SU-DHL-6 (cell line): ENCODE data around the gene SORCS2.

Experiments used
- H2AFZ ChIP-seq: fragments of 200-600 bp; sonication (generic); 2 replicates; pipeline ENCODE4 v1.6.1; 2014; ENCODE audit warnings: low read depth, mild to moderate bottlenecking, moderate library complexity, mixed read lengths, antibody characterized with exemption, low read length; ENCODE audit not compliant: severe bottlenecking
- H3F3A ChIP-seq: fragments of 200-600 bp; shearing (Covaris generic); 2 replicates; pipeline ENCODE4 v1.6.0; 2016; ENCODE audit warnings: antibody characterized with exemption, mild to moderate bottlenecking; ENCODE audit not compliant: insufficient read depth
- H3K27ac ChIP-seq: fragments of 200-600 bp; sonication (generic); 2 replicates; pipeline ENCODE4 v1.5.1; 2016; ENCODE audit warnings: low read depth, mild to moderate bottlenecking, low read length, moderate library complexity, mixed read lengths
- H3K27me3 ChIP-seq: fragments of 200-600 bp; sonication (generic), shearing (Covaris generic); 2 replicates; pipeline ENCODE4 v1.6.0; 2014; ENCODE audit warnings: mild to moderate bottlenecking, low read length
- H3K36me3 ChIP-seq: fragments of 200-600 bp; sonication (generic); 2 replicates; pipeline ENCODE4 v1.6.1; 2014; ENCODE audit warnings: mild to moderate bottlenecking, low read length, mixed read lengths
- H3K4me2 ChIP-seq: fragments of 300-600, 200-600 bp; shearing (Covaris generic), sonication (generic); 2 replicates; pipeline ENCODE4 v1.6.0; 2014; ENCODE audit warnings: low read length, low read depth, mild to moderate bottlenecking; ENCODE audit not compliant: poor library complexity, severe bottlenecking
- H3K4me3 ChIP-seq: fragments of 200-600 bp; sonication (generic); 2 replicates; pipeline ENCODE4 v1.5.1; 2014; ENCODE audit warnings: antibody characterized with exemption, low read length, mild to moderate bottlenecking, mixed read lengths; ENCODE audit not compliant: insufficient read depth, poor library complexity, severe bottlenecking
- H3K79me2 ChIP-seq: fragments of 200-600 bp; sonication (generic); 2 replicates; pipeline ENCODE4 v1.6.1; 2014; ENCODE audit warnings: mild to moderate bottlenecking, low read length, moderate library complexity; ENCODE audit not compliant: insufficient read depth
- H3K9ac ChIP-seq: fragments of 200-600 bp; sonication (generic); 2 replicates; pipeline ENCODE4 v1.7.0; 2014; ENCODE audit warnings: mild to moderate bottlenecking, low read length
- H3K9me2 ChIP-seq: fragments of 200-600 bp; sonication (generic); replicated peaks from 2 replicates; pipeline ENCODE4 v1.6.1; 2014; ENCODE audit warnings: low read length; ENCODE audit not compliant: insufficient read depth
- H3K9me3 ChIP-seq: fragments of 200-600 bp; sonication (generic); 2 replicates; pipeline ENCODE4 v1.6.1; 2014; ENCODE audit warnings: low read length, mixed read lengths; ENCODE audit not compliant: insufficient read depth
- H4K20me1 ChIP-seq: fragments of 200-600 bp; sonication (generic); 2 replicates; pipeline ENCODE4 v1.6.1; 2014; ENCODE audit warnings: low read depth, mild to moderate bottlenecking, antibody characterized with exemption, low read length, moderate library complexity, mixed read lengths
- CTCF ChIP-seq: fragments of 200-600 bp; sonication (generic); IDR thresholded peaks from one replicate; pipeline ENCODE4 v1.5.1; 2017; ENCODE audit warnings: antibody characterized with exemption, mild to moderate bottlenecking, low read length, moderate library complexity; ENCODE audit not compliant: insufficient read depth, poor library complexity, severe bottlenecking
- EZH2phosphoT487 ChIP-seq: fragments of 200-600 bp; sonication (generic), shearing (Covaris generic); conservative IDR thresholded peaks from 2 replicates; pipeline ENCODE4 v1.6.1; 2018; ENCODE audit warnings: mild to moderate bottlenecking, antibody characterized with exemption, low read length, moderate library complexity, mixed read lengths

The SORCS2 gene

DNA sequence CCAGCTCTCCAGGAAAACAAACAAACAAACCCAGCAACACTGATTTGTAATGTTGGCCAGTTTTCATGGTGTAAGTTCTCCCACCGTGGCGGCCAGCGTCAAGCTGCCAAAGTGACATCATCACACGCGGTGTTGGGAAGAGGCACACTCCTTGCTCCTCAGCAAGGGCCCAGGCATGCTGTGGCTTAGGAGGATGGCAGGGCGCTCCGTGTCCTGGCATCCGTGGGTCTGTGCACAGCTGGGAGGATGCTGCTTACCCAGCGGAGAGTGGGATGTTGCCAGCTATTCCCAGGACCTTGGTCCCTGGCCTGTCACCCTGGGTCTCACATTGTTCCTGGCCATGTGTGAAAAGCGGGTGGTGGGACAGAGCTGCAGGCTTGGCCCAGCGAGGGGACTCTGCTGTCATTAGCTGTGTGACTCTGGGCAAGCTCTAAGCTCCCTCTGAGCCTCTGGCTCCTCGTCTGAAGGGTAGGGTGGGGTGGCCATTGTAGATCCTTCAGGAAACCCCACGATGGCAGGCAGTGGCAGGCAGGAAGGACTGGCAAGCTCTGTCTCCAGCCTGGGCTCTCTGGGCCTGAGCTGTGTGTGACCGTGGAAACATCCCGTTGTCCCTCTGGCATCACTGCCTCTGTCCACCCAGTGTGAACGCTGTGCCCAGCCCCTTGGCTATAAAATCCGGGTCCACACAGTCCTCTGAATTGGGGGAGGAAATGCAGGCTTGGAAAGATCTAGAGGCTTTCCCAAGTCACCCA is 231.6 kb downstream of the SORCS2 start:
- Histone ChIP-seq H3K36me3 (no peaks in the 10 kb centered on the region), H3K9me2 (no peaks in the 10 kb centered on the region), H4K20me1 (no peaks in the 10 kb centered on the region), H3K79me2 (no peaks in the 10 kb centered on the region), H3F3A (no peaks in the 10 kb centered on the region), H3K4me3 (no peak overlapping the region), H3K27ac (no peak overlapping the region), H3K27me3 (no peaks in the 10 kb centered on the region), H3K4me2 (no peak overlapping the region), H2AFZ (no peak overlapping the region), H3K9me3 (no peaks in the 10 kb centered on the region), H3K9ac (no peak overlapping the region)
- no peak for TF ChIP-seq CTCF
- no peak for TF ChIP-seq EZH2phosphoT487

DNA sequence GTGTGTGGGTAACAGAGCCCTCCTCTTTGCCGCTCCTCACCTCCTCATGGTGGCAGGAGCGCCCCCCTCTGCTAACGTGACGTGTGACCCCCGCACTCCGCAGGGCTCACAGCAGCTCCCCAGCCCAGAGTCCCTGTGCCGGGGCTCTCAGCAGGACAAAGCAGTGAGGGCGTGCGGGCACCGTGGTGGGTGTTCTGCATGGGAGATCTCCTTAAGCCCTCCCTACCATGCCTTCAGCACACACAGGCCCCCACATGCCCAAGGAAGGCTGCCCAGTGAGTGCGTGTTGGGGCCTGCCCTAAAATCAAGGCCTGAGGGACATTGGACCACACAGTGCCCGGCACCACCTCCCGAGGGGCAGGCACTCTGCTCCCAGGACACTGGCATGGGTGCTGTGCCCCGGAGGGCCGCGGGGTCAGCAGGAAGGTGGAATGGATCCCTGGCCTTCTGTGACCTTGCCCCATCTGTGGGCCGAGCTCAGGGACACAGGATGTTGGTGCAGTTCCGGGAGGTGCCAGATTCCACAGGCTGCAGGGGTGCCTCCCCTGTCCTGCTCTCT is 232.3 kb downstream of the SORCS2 start:
- no peak overlapping the region for H3K4me2 ChIP-seq
- H3K36me3 ChIP-seq, result no peaks in the 10 kb centered on the region
- no peak overlapping the region for H3K9ac ChIP-seq
- H3K27ac ChIP-seq, result no peak overlapping the region
- H3K4me3 ChIP-seq, result no peak overlapping the region
- H3K27me3 ChIP-seq, result no peaks in the 10 kb centered on the region
- no peak for TF ChIP-seq CTCF
- TF ChIP-seq EZH2phosphoT487, result no peak
- no peak overlapping the region for H2AFZ ChIP-seq
- no peaks in the 10 kb centered on the region for H3K9me3 ChIP-seq
- H3K79me2 ChIP-seq, result no peaks in the 10 kb centered on the region
- H3K9me2 ChIP-seq, result no peaks in the 10 kb centered on the region
- H3F3A ChIP-seq, result no peaks in the 10 kb centered on the region
- no peaks in the 10 kb centered on the region for H4K20me1 ChIP-seq

DNA sequence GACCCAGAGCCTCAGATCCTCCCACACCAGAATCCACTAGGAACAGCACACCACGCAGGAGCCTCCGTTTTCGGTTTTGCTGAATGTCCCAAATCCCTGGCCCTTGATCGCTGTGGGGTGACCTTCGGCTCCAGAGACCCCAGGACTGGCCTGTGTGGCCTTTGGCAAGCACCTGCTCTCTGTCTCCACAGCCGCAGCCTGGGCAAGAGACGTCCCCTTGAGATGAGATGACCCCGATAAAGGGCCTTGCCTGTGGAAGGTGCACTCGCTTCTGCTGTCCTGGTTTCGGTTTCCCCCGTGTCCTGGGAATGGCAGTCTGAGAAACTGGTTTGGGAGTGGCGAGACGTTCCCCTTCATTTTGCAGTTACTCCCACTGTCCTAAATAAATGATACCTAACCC is 232.8 kb downstream of the SORCS2 start:
- H2AFZ ChIP-seq, result no peak overlapping the region
- no peak overlapping the region for H3K4me3 ChIP-seq
- H3K36me3 ChIP-seq, result no peaks in the 10 kb centered on the region
- H3K79me2 ChIP-seq, result no peaks in the 10 kb centered on the region
- no peak overlapping the region for H3K4me2 ChIP-seq
- H3K9me3 ChIP-seq, result no peaks in the 10 kb centered on the region
- H3K9ac ChIP-seq, result no peak overlapping the region
- H3K27me3 ChIP-seq, result no peaks in the 10 kb centered on the region
- TF ChIP-seq CTCF (no peak), EZH2phosphoT487 (no peak)
- no peaks in the 10 kb centered on the region for H4K20me1 ChIP-seq
- H3K9me2 ChIP-seq, result no peaks in the 10 kb centered on the region
- no peak overlapping the region for H3K27ac ChIP-seq
- no peaks in the 10 kb centered on the region for H3F3A ChIP-seq
